ENCODE data around the gene NDUFB4. TPM values are rescaled to one million over a fixed set of nuclear protein-coding genes. Genes with fewer than 3 reads are reported as not detected.

The NDUFB4 gene
- total RNA-seq, 1 experiment from 2014 or later = 138 TPM

DNA sequence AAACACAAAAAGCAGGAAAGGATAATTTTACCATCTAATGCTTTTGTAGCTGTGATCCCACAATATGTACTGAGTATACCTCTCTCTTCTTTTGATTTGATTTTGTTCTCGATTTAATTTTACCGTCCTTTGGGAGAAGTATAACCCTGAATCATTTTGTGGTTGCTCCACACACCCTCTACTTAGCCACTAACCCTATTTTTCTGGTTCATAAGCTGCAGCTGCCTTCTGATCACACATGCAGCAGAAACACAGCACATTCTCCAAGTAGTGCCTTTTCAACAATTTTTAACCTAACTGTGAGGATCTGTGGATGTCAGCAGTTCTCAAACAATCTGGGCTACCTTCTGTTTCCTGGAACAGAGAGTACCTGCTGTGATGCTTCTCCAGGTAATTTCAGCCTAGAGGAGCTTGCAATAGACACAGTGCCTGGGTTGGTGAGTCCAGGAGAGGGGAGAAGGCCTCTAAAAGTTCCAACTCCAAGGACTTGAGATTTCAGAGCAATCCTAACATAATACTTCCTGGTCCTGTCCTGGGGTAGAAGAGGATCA, 45.6 kb downstream of the NDUFB4 start:
- CTCF ChIA-PET = no interaction called here
- no peaks in the 10 kb centered on the region for H3K4me1 Mint-ChIP-seq (ENCODE audit: low read depth, unreplicated experiment)
- TF ChIP-seq, protein P1, sequence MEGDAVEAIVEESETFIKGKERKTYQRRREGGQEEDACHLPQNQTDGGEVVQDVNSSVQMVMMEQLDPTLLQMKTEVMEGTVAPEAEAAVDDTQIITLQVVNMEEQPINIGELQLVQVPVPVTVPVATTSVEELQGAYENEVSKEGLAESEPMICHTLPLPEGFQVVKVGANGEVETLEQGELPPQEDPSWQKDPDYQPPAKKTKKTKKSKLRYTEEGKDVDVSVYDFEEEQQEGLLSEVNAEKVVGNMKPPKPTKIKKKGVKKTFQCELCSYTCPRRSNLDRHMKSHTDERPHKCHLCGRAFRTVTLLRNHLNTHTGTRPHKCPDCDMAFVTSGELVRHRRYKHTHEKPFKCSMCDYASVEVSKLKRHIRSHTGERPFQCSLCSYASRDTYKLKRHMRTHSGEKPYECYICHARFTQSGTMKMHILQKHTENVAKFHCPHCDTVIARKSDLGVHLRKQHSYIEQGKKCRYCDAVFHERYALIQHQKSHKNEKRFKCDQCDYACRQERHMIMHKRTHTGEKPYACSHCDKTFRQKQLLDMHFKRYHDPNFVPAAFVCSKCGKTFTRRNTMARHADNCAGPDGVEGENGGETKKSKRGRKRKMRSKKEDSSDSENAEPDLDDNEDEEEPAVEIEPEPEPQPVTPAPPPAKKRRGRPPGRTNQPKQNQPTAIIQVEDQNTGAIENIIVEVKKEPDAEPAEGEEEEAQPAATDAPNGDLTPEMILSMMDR (IDR thresholded peaks at IDR 0.05; ENCODE audit: unreplicated experiment) = no peak
- no peak overlapping the region for H3K27ac Mint-ChIP-seq (ENCODE audit: unreplicated experiment)
- no peak for DNase-seq
- no TSS peak for BruUV-seq (replicated peaks)
- no peaks in the 10 kb centered on the region for H3K27me3 Mint-ChIP-seq (ENCODE audit: unreplicated experiment)
- intact Hi-C loops (cut with micrococcal nuclease; ENCODE audit: unreplicated experiment) = no loop called here
- no peaks in the 10 kb centered on the region for H3K36me3 Mint-ChIP-seq (ENCODE audit: insufficient read depth, unreplicated experiment)
- no peak overlapping the region for H3K4me3 Mint-ChIP-seq (ENCODE audit: low read depth, unreplicated experiment)
- H3K9me3 Mint-ChIP-seq (ENCODE audit: low read depth, unreplicated experiment) = peaks cover 6% of the 10 kb centered on the region

DNA sequence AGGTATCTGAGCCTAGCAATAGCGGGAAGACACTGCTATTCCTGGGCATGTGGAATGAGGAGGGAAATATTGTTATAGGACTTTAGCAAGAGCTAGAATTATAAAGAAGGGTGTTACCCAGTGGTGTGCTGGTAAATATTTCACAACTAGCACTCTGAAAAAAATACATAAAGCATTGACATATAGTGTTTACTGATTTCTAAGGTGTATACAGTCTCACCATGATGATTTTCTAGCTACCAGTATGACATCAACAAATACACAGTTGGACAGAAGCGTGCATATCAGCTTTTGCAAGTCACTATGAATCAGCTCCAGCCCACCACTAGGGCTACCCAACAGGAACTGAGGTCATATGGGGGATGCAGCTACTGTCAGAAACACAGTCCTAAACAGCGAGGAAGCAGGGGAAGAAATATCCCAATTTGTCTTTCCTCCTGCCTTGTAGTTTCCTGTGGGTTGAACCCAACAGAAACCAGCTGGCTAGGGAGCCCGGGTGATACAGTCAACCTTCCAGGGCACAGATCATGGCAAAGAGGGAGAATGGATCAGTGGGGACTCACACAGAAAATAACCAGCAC, 46.3 kb downstream of the NDUFB4 start:
- TF ChIP-seq, protein P1 (IDR thresholded peaks at IDR 0.05; ENCODE audit: unreplicated experiment) = no peak
- no TSS peak for BruUV-seq (replicated peaks)
- Mint-ChIP-seq H3K9me3 (ENCODE audit: low read depth, unreplicated experiment) (peaks cover 6% of the 10 kb centered on the region), H3K27me3 (ENCODE audit: unreplicated experiment) (no peaks in the 10 kb centered on the region), H3K4me3 (ENCODE audit: low read depth, unreplicated experiment) (no peak overlapping the region), H3K4me1 (ENCODE audit: low read depth, unreplicated experiment) (no peaks in the 10 kb centered on the region), H3K36me3 (ENCODE audit: insufficient read depth, unreplicated experiment) (no peaks in the 10 kb centered on the region), H3K27ac (ENCODE audit: unreplicated experiment) (no peak overlapping the region)
- intact Hi-C loops (cut with micrococcal nuclease; ENCODE audit: unreplicated experiment) = no loop called here
- DNase-seq = no peak
- CTCF ChIA-PET = no interaction called here

DNA sequence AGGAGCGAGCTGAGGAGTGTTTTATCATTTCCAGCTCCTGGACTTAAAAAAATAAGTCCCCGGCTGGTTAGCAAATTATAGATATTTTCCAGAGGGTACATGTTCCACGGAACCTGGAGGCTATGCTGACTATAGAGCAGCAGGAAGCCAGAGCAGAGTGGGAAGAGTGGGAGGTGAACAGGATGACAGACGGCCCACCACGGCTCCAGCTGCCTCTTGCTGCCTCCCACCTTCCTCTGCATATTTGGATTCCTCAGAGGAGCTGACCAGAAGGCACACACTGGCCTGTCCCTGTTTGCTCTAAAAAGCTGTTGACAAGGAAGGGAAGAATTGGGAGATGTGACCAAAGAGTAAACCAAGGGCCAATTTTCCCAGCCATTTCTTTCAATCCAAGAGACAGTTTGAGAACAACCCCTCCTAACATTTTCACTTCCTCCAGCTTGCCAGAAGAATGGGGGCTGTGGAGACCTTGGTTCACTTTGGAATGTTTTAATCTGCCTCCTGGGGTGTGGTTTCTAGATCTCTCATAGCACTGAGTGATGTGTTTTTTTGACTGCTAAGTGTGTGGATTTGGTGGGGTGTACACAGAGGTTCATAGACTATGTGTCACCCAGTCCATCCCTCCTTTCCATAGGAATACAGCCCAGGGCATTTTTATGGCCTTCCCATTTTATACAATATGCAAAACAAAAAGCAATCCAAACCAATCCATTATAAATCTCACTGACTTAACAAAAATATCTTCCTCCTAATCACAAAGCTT, 49.1 kb downstream of the NDUFB4 start:
- H3K27ac Mint-ChIP-seq (ENCODE audit: unreplicated experiment) = no peak overlapping the region
- TF ChIP-seq, protein P1 (IDR thresholded peaks at IDR 0.05; ENCODE audit: unreplicated experiment) = no peak
- no peaks in the 10 kb centered on the region for H3K4me1 Mint-ChIP-seq (ENCODE audit: low read depth, unreplicated experiment)
- H3K27me3 Mint-ChIP-seq (ENCODE audit: unreplicated experiment) = no peaks in the 10 kb centered on the region
- DNase-seq = no peak
- H3K36me3 Mint-ChIP-seq (ENCODE audit: insufficient read depth, unreplicated experiment) = no peaks in the 10 kb centered on the region
- H3K4me3 Mint-ChIP-seq (ENCODE audit: low read depth, unreplicated experiment) = no peak overlapping the region
- H3K9me3 Mint-ChIP-seq (ENCODE audit: low read depth, unreplicated experiment) = no peaks in the 10 kb centered on the region
- no TSS peak for BruUV-seq (replicated peaks)
- intact Hi-C loops (cut with micrococcal nuclease; ENCODE audit: unreplicated experiment) = no loop called here
- CTCF ChIA-PET = no interaction called here

DNA sequence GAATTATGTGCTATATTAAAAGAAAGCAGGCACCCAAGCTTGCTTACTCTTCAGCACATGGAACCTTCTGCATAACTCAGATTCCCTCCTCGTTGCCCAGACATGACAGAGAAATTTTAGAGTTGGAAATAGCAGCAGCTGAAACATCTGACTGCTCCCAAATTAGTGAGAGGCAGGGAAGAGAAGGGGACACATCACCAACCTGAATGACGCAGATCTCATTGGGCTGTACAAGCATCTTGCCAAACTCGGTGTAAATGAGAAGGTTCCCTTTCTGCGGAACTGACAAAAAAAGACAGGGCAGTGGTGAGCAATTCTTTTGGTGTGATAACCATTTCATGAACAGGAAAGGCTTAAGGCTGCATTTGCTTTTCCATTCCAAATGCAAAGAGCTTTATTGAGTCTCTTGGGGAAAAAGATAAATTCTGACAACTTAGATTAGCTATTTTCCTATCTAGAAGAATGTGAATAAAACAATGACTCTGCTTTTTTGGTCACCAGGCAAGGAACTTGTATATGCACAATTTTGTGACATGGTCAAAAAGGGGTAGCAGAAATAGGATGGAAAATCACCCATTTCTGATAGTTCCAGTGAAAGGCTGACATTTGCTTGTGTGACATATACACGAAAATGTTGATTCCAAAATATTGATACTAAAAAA, 50.8 kb downstream of the NDUFB4 start:
- no peaks in the 10 kb centered on the region for H3K27me3 Mint-ChIP-seq (ENCODE audit: unreplicated experiment)
- no peak overlapping the region for H3K4me3 Mint-ChIP-seq (ENCODE audit: low read depth, unreplicated experiment)
- no peak for DNase-seq
- no TSS peak for BruUV-seq (replicated peaks)
- intact Hi-C loops (cut with micrococcal nuclease; ENCODE audit: unreplicated experiment) = no loop called here
- TF ChIP-seq, protein P1 (IDR thresholded peaks at IDR 0.05; ENCODE audit: unreplicated experiment) = no peak
- CTCF ChIA-PET = interaction anchor here (0.7 kb wide), 1 partner anchor 563 kb away, joined by 3 read pairs; no protein-coding TSS in a partner anchor
- H3K27ac Mint-ChIP-seq (ENCODE audit: unreplicated experiment) = no peak overlapping the region
- H3K9me3 Mint-ChIP-seq (ENCODE audit: low read depth, unreplicated experiment) = no peaks in the 10 kb centered on the region
- H3K4me1 Mint-ChIP-seq (ENCODE audit: low read depth, unreplicated experiment) = no peaks in the 10 kb centered on the region
- no peaks in the 10 kb centered on the region for H3K36me3 Mint-ChIP-seq (ENCODE audit: insufficient read depth, unreplicated experiment)

Measured in Calu3 (cell line).